Hypothalamus (tissue), 51 donors: ENCODE results near the gene SRPK2.
"Not testable (repeated sequence)": the region's sequence is repeated elsewhere in the genome, so short reads cannot be mapped to it uniquely, and the experiment has no call there.

Source experiments
- DNase-seq, 51 donors: peaks; one replicate each; lab custom pipeline; 2025; lab: John Stamatoyannopoulos, UW

The SRPK2 gene

DNA sequence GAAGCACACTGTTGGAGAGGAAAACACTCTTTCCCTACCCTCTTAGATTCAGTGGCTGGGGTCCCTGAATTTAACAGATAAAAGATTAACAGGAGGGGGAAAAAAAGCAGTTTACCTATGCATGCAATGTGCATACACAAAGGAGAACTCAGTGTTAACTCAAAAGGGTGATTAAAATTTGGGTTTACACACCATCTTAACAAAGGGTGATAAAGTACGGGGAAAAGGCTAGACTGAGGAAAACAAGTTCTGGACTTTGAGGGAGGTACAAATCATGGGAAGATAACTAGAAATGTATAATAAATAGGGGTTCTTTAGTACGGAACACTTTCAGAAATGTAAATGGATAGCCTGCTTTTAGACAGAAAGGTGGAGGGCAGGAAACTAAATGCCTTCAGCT, 83.1 kb downstream of the SRPK2 start:
- no peak for DNase-seq

DNA sequence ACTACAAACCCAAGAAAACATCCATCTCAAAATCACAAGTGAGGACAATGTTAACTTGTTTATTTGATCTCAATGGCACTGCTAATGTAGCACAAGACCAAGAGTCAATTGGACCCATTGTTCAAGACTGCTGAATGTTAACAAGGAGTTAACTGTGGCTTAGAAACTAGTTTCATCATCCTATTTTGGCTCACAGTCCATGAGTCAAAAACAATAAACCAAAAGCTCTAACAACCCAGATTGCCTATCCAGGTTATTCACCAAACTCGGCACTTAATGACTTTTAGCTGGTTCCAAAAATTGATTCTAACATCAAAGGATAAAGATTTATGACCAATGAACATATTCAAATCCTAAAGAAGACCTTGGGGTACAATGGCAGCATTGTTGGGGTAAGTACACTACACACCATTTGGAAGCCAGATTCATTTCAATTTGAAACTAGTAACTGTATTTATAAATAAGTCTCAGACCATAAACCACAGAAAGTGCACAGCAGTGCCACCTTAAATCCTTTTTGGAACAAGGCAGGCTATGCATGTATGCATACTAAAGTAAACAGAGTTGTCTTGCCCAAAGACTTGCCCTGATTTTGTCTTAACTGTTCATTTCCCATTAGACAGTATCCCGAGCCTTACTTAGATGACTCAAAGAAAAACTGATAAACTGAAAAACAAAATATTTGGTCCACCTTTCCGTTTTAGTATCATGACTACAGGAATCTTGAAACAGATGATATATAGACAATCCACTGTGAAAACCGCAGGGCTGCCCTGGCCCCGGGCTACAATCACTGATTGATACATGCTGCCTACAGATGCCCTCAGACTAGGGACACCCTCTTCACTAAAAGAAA, 84.5 kb downstream of the SRPK2 start:
- peak in 14 of 51 donors; percentile 8 to 91 (median 26) for DNase-seq

DNA sequence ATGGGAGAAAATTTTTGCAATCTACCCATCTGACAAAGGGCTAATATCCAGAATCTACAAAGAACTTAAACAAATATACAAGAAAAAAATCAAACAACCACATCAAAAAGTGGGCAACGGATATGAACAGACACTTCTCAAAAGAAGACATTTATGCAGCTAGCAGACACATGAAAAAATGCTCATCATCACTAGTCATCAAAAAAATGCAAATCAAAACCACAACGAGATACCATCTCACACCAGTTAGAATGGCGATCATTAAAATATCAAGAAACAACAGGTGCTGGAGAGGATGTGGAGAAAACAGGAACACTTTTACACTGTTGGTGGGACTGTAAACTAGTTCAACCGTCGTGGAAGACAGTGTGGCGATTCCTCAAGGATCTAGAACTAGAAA, 88.1 kb downstream of the SRPK2 start:
- not testable (repeated sequence) for DNase-seq

DNA sequence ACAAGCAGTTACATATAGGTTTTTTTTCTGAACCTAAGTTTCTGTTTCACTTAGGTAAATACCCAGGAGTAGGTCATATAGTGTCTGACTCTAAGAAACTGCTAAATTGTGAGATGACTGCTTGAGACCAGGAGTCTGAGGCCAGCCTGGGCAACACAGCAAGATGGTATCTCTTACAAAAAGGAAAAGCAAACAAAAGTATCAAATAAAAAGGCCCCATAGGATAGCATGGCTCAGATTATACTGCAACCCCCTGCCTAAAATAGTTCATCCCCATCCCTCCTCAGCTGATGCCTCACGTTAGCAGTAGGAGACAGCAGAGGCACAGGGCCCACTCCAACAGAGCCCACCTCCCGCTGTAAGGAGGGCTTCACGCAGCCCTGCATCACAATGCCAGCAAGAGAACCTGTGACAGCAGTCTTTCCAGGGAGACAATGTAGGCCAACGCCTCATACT, 90.3 kb downstream of the SRPK2 start:
- no peak for DNase-seq

DNA sequence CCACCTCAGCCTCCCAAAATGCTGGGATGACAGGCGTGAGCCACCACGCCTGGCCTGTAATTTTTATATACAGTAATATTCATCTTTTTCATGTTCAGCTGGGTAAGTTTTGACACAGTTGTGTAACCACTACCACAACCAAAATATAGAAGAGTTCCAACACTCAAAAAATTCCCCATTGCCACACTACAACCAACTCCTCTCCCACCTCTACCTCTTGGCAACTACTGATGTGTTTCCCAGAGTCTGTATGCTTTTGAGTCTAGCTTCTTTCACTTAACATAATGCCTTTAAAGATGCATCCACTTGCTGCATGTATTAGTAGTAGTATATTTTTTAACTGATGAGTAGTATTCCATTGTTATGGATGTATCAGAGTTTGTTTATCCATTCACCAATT, 90.7 kb downstream of the SRPK2 start:
- DNase-seq, result no peak

DNA sequence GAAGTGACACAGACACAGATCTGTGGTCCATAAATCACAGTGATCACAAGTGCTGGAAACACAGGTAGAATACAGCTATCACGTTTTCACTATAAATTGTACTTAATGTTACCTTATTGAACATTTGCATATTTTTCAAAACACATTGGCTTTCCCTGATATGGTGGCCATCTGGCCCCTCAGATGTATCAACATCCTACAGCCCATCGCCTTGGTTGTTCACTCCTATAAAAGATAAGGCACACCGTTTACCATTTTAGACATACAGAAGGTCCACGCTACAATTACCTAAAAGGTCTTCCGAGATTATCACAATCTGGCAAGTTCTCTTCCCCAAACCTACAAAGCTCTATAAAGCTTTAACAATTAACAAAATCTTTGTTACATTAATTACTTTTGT, 91.4 kb downstream of the SRPK2 start:
- DNase-seq, result no peak

DNA sequence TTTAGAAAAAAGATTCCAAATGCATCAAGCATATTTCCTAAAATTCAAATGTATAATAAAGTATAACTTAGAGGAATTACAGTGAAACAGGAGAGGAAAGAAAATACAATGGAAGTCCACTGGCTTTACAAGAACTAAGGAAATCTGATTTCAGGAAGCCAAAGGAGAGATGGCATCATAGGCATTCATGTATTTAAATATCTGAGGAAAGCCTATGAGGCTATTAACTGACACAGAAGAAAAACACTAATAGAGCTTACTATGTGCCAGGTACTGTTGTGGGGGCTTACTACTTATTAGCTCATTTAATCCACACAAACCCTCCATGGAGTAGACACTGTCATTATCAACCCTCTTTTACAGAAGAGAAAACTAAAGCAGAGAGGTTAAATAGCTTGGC, 92.2 kb downstream of the SRPK2 start:
- DNase-seq, result no peak

DNA sequence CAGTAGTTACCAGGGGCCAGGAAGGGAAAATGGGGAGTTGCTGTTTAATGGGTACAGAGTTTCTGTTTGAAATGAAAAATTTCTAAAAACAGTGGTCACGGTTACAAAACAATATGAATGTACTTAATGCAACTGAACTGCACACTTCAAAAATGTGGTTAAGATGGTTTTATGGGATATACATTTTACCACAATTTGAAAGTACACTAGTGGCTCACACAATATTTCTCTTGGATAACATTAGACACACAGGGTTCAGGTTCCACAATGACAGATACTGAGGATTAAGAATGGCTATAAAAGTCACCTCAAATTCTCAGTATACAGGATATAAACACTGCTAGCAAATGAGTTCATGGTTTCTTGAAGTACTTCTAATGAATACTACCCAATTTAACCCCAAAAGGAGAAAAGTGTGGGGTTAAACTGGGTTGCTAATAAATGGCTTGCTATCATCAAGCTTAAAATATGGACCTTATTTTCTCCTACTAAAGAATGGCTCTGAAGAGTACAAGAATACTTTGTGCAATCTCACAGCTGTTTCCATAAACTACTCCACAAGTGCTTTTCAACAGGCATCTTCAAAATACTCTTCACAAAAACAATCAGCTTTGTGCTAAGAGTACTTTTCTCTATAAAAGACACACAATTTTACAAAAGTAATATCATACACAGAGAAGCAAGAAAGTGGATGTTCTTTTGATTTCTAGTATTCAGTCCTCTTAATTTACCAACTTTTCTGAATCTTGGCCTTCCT, 92.9 kb downstream of the SRPK2 start:
- DNase-seq, result no peak

DNA sequence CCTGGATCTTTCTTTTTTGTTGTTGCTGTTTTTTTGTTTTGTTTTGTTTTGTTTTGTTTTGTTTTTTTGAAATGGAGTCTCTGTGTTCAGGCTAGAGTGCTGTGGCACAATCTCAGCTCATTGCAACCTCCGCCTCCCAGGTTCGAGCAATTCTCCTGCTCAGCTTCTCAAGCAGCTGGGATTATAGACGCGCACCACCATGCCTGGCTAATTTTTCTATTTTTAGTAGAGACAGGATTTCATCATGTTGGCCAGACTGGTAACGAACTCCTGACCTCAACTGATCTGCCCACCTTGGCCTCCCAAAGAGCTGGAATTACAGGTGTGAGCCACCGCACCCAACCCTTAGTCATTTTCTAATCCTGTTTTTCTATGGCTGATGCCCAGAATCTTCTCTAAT, 94.2 kb downstream of the SRPK2 start:
- DNase-seq, result not testable (repeated sequence)

DNA sequence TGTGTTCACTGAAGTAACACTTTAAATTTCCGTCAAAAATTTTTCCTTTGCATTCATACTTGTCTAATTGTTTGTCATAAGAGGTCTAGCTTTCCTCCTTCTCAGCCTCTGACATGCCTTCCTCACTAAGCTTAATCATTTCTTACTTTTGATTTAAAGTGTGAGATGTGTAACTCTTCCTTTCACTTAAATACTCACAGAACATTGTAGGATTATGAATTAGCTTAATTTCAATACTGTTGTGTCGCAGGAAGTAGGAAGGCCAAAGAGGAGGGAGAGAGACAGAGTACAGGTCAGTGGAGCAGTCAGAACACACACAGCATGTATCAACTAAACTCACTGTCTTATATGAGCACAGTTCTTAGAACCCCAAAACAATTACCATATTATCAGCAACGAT, 99.0 kb downstream of the SRPK2 start:
- no peak for DNase-seq

DNA sequence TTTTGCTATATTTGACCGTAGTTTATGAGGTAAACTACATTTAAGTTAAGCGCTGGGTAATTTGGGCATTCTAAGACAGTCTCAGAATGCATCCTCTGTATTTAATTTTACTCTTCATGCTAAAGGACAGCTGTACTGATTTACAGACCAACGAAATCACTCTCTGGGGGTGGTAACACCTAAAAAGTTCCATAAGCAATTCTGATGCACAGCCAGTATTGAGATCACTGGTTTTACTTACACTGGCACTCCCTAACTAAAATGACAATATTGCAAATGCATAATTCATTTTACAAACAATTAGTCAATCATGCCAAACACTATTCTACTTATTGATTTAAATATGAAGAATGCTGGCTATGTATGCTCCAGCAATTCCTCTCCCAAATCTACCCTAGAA, 102.3 kb downstream of the SRPK2 start:
- no peak for DNase-seq

DNA sequence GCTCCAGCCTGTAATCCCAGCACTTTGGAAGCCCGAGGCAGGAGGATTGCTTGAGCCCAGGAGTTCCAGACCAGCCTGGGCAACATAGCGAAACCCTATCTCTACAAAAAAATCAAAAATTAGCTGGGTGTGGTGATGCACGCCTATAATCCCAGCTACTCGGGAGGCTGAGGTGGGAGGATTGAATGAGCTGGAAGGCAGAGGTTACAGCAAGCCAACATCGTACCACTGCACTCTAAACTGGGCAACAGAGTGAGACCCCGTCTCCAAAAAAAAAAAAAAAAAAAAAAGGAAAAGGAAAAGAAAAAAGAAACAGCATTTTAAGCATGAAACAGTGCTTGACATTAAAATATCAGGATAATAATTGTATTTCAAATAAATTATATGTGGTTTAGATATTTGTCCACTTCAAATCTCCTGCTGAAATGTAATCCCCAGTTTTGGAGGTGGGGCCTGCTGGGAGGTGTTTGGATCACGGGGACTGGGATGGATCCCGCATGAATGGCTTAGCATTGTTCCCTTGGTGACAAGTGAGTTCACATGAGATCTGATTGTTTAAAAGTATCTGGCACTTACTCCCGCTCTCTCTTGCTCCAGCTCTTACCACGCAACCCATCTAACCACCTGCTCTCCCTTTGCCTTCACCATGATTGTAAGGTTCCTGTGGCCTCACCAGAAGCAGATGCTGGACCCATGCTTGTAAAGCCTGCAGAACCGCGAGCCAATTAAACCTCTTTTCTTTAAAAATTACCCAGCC, 103.4 kb downstream of the SRPK2 start:
- DNase-seq, result peak in 10 of 51 donors; percentile 7 to 45 (median 31)

DNA sequence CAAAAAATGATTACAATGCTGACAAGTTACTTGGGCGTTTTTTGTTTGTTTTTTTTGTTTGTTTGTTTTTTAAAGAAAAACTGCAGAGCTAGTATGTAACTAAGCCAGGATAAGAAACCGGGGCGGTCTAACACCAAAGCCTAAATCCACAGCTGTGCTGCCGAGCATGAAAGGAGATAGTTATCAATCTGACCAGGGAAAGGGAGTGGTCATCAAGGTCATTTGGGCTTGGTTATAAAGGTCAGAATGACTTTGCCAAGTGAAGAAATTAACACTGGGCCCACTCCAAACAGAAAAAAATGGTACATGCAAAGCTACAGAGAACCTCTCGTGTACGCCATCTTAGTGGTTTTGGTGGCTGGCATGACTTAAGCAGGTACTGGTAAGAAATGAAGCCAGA, 104.7 kb downstream of the SRPK2 start:
- no peak for DNase-seq

DNA sequence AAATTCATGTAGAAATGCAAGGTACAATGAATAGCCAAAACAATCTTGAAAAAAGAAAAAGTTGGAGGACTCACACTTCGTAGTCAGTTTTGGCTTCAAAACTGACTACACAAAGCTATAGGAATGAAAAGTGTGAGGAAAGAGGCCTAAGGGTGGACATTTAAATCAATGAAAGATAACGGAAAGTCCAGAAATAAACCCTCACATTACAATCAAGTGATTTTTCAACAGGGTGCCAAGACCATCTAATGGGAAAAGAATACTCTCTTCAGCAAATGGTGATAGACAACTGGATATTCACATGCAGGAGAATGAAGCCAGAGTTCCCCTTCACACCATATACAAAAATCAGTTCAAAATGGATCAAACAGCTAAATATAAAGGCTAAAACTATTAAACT, 106.8 kb downstream of the SRPK2 start:
- no peak for DNase-seq

DNA sequence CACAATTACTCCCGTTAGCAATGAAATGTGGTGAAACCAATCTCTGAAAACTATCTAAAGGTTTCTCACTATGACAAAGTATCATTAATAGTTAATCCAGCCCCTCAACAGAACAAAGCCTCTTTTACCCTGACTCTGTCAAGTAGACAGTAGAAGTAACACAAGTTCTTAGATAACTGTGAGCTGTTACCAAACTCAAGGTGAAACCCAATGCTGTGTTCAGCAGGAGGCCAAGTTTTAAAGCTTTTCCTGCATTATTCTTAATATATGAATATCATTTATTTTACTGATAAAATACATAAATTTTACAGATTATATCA, 109.1 kb downstream of the SRPK2 start:
- no peak for DNase-seq

DNA sequence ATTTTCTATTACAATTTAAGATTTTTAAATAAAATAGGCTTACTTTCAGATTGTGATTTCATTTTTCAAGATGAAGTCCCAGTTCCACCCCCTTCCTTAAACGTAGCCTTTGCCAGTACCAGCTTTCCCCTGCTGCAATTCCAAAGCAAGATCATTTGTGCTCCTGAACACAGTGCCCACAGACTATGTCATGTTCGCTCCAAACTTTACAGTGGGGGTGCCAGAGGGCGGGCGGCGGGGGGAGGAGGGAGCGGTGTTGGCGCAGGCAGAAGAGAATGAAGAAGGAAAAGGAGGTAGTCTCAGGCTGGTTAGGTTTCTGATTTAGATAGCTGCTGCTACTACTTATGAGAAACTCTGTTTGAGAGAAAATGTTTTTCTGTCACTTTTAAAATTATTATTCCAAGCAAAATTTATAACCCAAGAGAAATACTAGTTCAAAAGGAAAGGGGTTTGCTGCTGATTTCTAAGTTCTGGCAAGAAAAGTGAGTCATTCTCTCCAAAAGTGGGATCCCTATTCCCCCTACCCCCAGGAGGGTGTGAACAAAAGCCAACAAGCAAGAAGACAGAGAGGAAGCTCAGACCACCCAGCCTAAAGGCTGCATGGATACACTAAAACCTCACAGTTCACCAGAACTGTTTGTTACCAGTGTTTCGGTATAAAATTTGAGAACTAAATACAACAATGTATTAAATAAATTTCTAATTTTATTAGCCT, 109.6 kb downstream of the SRPK2 start:
- DNase-seq, result peak in 5 of 51 donors; percentile 4 to 21 (median 11)

DNA sequence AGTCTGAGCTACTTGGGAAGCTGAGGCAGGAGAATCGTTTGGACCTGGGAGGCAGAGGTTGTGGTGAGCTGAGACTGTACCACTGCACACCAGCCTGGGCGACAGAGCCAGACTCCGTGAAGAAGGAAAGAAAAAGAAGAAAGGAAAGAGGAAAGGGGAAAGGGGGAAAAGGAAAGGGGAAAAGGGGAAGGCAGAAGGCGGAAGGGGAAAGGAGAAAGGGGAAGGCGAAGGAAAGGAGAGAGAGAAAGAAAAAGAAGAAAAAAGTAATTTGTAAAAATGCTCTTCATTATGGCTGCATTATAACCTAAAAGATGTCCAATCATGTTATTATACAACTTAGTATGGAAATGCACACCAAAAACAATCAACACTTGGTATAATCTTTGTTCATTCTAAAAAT, 110.2 kb downstream of the SRPK2 start:
- no peak for DNase-seq

DNA sequence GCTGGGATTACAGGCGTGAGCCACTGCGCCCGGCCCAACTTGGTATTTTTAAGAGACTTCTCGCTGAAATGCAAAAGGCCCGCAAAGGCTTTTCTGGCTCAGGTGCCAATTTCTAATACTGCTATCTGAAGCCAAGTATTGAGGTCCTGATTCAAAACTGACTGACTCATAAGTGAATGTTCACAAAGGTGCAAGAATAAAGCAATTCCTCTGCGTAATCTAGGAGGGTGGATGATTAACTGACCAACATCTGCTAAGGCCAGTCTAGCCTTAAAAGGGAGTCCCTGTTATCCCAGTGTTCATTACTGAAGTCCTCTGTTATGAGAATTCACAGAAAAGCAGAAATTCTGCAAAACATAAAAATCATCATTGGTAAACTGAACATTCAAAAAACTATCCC, 111.4 kb downstream of the SRPK2 start:
- no peak for DNase-seq

DNA sequence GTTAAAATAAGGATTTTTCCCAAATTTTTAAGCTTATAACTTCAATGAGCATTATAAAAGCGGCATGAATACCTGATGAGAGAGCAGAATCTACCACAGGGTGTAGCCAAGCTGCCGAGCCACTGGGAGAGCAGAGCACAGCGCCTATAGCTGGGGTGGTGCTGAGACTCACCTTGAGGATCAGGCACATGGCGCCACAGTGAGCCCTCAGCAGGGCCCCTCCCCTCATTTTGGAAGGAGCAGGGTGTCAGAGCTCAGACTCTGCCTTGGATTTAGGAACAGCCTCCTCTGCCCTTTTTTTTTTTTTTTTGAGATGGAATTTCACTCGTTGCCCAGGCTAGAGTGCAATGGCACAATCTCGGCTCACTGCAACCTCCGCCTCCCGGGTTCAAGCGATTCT, 118.6 kb downstream of the SRPK2 start:
- peak in 1 of 51 donors; percentile 7 for DNase-seq

DNA sequence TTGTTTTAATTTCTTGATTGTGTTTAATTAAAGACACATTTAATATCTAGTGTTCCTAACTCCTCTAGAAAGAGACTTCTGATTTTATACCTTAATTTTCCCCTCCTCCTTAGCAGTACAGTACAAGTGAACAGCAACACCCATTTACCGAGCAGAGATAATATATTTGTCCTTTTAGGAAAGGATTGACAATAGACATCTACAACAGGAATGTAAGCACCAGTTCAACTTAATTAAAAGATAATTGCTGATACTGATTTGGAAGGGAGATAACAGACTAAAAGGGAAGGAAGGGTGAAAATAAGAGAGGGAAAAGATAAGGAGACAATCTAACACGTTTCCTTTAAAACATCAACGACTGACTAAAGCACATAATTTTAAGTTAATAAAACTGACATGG, 119.3 kb downstream of the SRPK2 start:
- DNase-seq, result peak in 1 of 51 donors; percentile 65
